Fibroblast of lung (primary cell): ENCODE measurements around the gene CFAP20.

Experiments used
- EZH2 ChIP-seq: IDR thresholded peaks from 2 replicates; pipeline ENCODE4 v1.5.1; 2012; ENCODE audit warnings: low read length, control low read depth, mild to moderate bottlenecking; ENCODE audit errors: missing control alignments
- TF ChIP-seq, protein P1 (sequence below), 2 donors: IDR thresholded peaks in 1 of 2; conservative IDR thresholded peaks in 1 of 2; 1 replicate in 1 of 2; 2 replicates in 1 of 2; pipeline ENCODE4 v1.5.1; 2011 to 2012; ENCODE audit warnings: low read length in 2 of 2, control low read depth in 1 of 2, inconsistent platforms in 1 of 2, low read depth in 1 of 2, mild to moderate bottlenecking in 1 of 2

DNA sequence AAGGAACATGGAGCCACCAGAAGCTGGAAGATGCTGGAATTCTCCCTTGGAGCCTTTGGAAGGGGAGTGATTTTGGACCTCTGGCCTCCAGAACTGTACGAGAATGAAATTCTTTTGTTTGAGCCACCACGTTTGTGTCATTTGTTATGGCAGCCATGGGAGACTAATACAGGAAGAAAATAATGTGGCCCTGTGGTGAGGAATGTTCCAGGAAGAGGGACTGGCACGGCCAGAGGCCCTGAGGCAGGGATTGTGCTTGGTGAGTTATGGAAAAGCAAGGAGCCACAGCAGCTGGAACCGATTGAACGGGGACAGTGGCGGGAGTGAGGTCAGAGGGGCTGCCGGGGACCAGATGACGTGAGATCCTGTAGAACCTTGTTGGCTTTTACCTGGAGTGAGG, 51.4 kb downstream of the CFAP20 start:
- TF ChIP-seq, protein P1, sequence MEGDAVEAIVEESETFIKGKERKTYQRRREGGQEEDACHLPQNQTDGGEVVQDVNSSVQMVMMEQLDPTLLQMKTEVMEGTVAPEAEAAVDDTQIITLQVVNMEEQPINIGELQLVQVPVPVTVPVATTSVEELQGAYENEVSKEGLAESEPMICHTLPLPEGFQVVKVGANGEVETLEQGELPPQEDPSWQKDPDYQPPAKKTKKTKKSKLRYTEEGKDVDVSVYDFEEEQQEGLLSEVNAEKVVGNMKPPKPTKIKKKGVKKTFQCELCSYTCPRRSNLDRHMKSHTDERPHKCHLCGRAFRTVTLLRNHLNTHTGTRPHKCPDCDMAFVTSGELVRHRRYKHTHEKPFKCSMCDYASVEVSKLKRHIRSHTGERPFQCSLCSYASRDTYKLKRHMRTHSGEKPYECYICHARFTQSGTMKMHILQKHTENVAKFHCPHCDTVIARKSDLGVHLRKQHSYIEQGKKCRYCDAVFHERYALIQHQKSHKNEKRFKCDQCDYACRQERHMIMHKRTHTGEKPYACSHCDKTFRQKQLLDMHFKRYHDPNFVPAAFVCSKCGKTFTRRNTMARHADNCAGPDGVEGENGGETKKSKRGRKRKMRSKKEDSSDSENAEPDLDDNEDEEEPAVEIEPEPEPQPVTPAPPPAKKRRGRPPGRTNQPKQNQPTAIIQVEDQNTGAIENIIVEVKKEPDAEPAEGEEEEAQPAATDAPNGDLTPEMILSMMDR (conservative IDR thresholded peaks at IDR 0.05 in 1 of 2, IDR thresholded peaks at IDR 0.05 in 1 of 2; ENCODE audit: low read depth in 1 of 2, low read length in 2 of 2): no peak
- no peak for TF ChIP-seq EZH2
